T-helper 17 cell (primary cell): Measurements from ENCODE around the gene SMAD6. TPM values are rescaled to one million over a fixed set of nuclear protein-coding genes. Genes with fewer than 3 reads are reported as not detected.
"Not testable (repeated sequence)": the region's sequence is repeated elsewhere in the genome, so short reads cannot be mapped to it uniquely, and the experiment has no call there.

Experiments used
- ATAC-seq: fragments of 150-1000 bp; cut with Tn5 transposase; 2 replicates; pipeline ENCODE4 v1.10.0; 2021; ENCODE audit warnings: mild to moderate bottlenecking, moderate library complexity
- DNase-seq, 3 donors: peaks; one replicate each; pipeline versions ENCODE4 v3.0.0 to v3.0.0-alpha.2; 2020 to 2021
- H3K9me3 ChIP-seq: one replicate; pipeline ENCODE4 v1.7.0; 2013; ENCODE audit warnings: low read length, mild to moderate bottlenecking; ENCODE audit not compliant: control insufficient read depth, poor library complexity, severe bottlenecking
- H3K27ac Mint-ChIP-seq: one replicate; pipeline ENCODE4 v1.8.0; 2022; ENCODE audit warnings: mild to moderate bottlenecking, moderate library complexity, mixed read lengths
- H3K27me3 Mint-ChIP-seq: one replicate; pipeline ENCODE4 v1.8.0; 2022; ENCODE audit warnings: mixed read lengths
- H3K36me3 Mint-ChIP-seq: one replicate; pipeline ENCODE4 v1.8.0; 2022; ENCODE audit warnings: low read depth, mixed read lengths
- H3K4me1 Mint-ChIP-seq: one replicate; pipeline ENCODE4 v1.8.0; 2022; ENCODE audit warnings: mild to moderate bottlenecking, mixed read lengths
- H3K4me3 Mint-ChIP-seq: one replicate; pipeline ENCODE4 v1.8.0; 2022; ENCODE audit warnings: mild to moderate bottlenecking, moderate library complexity, mixed read lengths
- total RNA-seq, 4 donors: library from RNA in 2 of 4; stranded (reverse) in 2 of 4; gene quantifications; one replicate each; pipeline ENCODE4 v1.2.3 and lab custom pipeline; 2022 to 2026

The SMAD6 gene
- total RNA-seq, 2 donors from 2014 or later, result 0.10 TPM; not detected in 1

GRCh38 chr15:66828817-66829541, 126.9 kb downstream of the SMAD6 start:
- not testable (repeated sequence) for H3K36me3 Mint-ChIP-seq, DNase-seq, ATAC-seq, H3K4me1 Mint-ChIP-seq, H3K27me3 Mint-ChIP-seq, H3K27ac Mint-ChIP-seq, H3K9me3 ChIP-seq, H3K4me3 Mint-ChIP-seq

DNA sequence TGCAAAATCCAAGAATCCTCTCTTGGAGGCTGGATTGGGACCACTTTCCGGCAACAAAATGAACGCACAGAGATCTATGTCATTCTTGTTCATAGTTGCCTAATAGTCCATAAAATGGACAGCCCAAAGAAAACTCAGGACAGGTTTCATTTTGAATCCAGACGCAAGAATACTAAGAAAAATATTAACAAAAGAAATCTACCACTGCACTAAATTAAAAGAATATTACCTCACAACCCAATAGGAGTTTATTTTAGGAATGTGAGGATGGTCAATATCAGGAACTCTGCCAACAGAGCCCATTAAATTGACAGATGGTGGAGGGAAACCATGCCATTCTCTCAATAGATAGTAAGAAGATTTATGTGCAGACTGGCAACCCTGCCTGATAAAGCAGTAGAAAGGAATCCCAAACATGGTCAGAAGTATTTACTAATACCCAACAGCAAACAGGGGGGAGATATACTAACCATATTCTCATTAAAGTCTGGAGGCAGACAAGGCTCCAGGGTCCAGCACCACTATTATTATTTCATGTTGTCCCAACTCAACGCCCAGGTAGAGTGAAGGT, 127.6 kb downstream of the SMAD6 start:
- H3K4me3 Mint-ChIP-seq, result no peak overlapping the region
- no peaks in the 10 kb centered on the region for H3K36me3 Mint-ChIP-seq
- no peak overlapping the region for H3K27ac Mint-ChIP-seq
- no peaks in the 10 kb centered on the region for H3K9me3 ChIP-seq
- DNase-seq, result no peak
- no peak for ATAC-seq
- H3K4me1 Mint-ChIP-seq, result no peaks in the 10 kb centered on the region
- H3K27me3 Mint-ChIP-seq, result no peaks in the 10 kb centered on the region

- no peaks in the 10 kb centered on the region for H3K4me1 Mint-ChIP-seq
- H3K27me3 Mint-ChIP-seq, result no peaks in the 10 kb centered on the region
- H3K4me3 Mint-ChIP-seq, result no peak overlapping the region
- ATAC-seq (no peak), DNase-seq (no peak)
- H3K36me3 Mint-ChIP-seq, result no peaks in the 10 kb centered on the region
- H3K9me3 ChIP-seq, result no peaks in the 10 kb centered on the region
- H3K27ac Mint-ChIP-seq, result no peak overlapping the region
Observed at GRCh38 chr15:66830358-66830757, 128.3 kb downstream of the SMAD6 start.

GRCh38 chr15:66830823-66831222, 128.8 kb downstream of the SMAD6 start:
- H3K4me3 Mint-ChIP-seq, result no peak overlapping the region
- no peak overlapping the region for H3K27ac Mint-ChIP-seq
- ATAC-seq (no peak), DNase-seq (no peak)
- no peaks in the 10 kb centered on the region for H3K4me1 Mint-ChIP-seq
- no peaks in the 10 kb centered on the region for H3K9me3 ChIP-seq
- no peaks in the 10 kb centered on the region for H3K36me3 Mint-ChIP-seq
- no peaks in the 10 kb centered on the region for H3K27me3 Mint-ChIP-seq

DNA sequence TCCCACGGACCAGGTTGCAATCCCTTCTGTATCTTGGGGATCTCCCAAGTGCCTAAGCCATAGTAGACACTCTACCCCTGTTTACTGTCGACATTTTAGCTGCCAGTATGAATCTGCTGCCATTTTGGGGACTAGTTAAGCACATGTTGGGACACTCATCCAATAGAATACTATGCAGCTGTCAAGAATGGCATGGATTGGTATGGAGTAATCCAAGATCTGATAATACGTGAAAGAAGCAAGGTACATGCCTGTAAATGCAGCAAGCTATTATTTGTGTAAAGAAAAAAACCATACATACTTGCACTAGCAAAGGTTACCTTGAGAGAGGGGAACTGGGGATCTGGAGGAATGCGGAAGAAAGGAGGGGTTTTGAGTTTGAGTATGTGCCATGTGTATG, 129.3 kb downstream of the SMAD6 start:
- DNase-seq (no peak), ATAC-seq (no peak)
- Mint-ChIP-seq H3K4me3 (no peak overlapping the region), H3K36me3 (no peaks in the 10 kb centered on the region), H3K4me1 (no peaks in the 10 kb centered on the region), H3K27me3 (no peaks in the 10 kb centered on the region), H3K27ac (no peak overlapping the region)
- H3K9me3 ChIP-seq, result no peaks in the 10 kb centered on the region

DNA sequence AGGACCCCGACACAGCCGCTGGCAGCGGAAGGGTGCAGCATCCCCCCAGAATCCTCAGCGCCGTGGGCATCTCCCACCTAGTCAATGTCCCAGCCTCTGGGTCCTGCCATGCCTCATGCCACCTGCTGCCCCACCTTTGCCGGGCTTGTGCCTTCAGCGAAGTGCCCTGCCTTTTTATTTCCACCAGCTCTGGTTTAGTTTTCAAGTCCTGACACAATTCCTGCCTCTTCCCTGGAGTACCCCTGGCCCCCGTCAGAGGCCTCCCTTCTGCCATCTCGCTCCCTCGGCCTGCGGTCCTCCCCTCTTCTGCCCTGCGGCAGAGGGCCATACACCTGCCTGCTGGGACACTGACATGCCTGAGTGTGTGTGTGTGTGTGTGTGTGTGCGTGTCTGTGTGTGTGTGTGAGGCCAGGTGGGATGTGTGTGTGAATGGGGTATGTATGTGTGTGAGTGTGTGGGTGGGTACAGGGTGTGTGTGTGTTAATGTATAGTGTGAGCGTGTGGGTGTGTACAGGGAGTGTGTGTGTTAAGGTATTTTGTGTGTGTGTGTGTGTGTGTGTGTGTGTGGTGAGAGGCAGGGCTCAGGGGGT, 129.9 kb downstream of the SMAD6 start:
- H3K27me3 Mint-ChIP-seq, result no peaks in the 10 kb centered on the region
- H3K36me3 Mint-ChIP-seq, result no peaks in the 10 kb centered on the region
- H3K4me1 Mint-ChIP-seq, result no peaks in the 10 kb centered on the region

More for the DNA sequence above, 129.9 kb downstream of the SMAD6 start:
- no peak overlapping the region for H3K27ac Mint-ChIP-seq
- no peak overlapping the region for H3K4me3 Mint-ChIP-seq
- no peaks in the 10 kb centered on the region for H3K9me3 ChIP-seq
- ATAC-seq (no peak), DNase-seq (no peak)

Other genes starting within 250 kb of the SMAD6 start
- 10 to 100 TPM; 15.1 to 20.5 TPM for gene SNAPC5, start 204.5 kb upstream of the SMAD6 start, total RNA-seq
- gene RPL4, start 197.4 kb upstream of the SMAD6 start, total RNA-seq, result 1,000 to 10,000 TPM; 3,651 to 3,689 TPM
- gene ZWILCH, start 196.9 kb upstream of the SMAD6 start, total RNA-seq, result 10 to 100 TPM in 1 of 2 donors, 1 to 10 TPM in 1; 5.6 to 10.5 TPM
- gene LCTL, start 136.2 kb upstream of the SMAD6 start, total RNA-seq, result not detected